ENCODE results near the gene LSM12. TPM values are rescaled to one million over a fixed set of nuclear protein-coding genes. Genes with fewer than 3 reads are reported as not detected.

Gene LSM12
- total and polyA plus RNA-seq, 2 of the 8 experiments (the other 6 are each of a cell fraction or from before 2014, with no cell fraction given), result 69.8 to 142 TPM

DNA sequence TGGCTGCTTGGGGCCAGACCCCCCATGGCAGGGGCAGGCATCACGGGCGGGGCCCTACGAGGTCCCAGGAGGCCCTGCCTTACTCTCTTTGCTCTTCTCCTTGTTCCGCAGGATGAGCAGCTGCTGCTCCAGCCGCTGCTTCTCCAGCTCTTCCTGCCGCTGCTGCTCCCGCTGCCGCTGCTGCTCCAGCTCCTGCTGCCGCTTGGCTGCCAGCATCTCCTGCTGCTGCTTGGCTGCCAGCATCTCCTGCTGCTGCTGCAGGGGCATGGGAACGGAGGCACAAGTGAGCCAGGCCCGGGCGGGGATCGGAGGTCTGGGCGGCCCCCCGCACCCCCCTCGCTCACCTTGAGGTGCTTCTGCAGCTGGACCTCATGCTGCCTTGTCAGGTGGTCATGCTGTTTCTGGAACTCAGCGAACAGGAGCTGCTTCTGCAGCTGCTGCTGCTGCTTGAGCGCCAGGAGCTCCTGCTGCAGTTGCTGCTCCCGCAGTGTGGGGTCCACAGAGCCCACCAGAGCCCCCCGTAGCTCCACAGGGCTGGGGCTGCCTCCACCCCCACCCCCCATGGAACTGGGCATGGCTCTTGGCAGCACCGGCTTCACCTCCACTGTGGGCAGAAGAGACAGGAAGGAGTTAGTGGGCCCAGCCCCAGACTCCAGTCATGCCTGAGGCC lies 26.9 kb upstream of the LSM12 start (continued):
- TF ChIP-seq CHD7 (IDR thresholded peaks at IDR 0.05; ENCODE audit: insufficient replicate concordance, low read length) (no peak), PHF8 (conservative IDR thresholded peaks at IDR 0.05; ENCODE audit: low read depth, low read length) (no peak), CBX5 (IDR thresholded peaks at IDR 0.05; ENCODE audit: low read depth, low read length) (no peak), NRF1 (IDR thresholded peaks at IDR 0.05; ENCODE audit: low read depth, low read length) (no peak), POLR2A (IDR thresholded peaks at IDR 0.05; ENCODE audit: control extremely low read depth in 1 of 2, low read depth in 2 of 2, low read length in 2 of 2) (no peak), POLR2AphosphoS5 (IDR thresholded peaks at IDR 0.05; ENCODE audit: low read depth, low read length) (no peak), CBX8 (IDR thresholded peaks at IDR 0.05; ENCODE audit: borderline replicate concordance, low read depth, low read length) (no peak), EP300 (IDR thresholded peaks at IDR 0.05; ENCODE audit: borderline replicate concordance in 1 of 2, low read depth in 2 of 2, low read length in 2 of 2) (no peak)
- TF ChIP-seq, protein P1, sequence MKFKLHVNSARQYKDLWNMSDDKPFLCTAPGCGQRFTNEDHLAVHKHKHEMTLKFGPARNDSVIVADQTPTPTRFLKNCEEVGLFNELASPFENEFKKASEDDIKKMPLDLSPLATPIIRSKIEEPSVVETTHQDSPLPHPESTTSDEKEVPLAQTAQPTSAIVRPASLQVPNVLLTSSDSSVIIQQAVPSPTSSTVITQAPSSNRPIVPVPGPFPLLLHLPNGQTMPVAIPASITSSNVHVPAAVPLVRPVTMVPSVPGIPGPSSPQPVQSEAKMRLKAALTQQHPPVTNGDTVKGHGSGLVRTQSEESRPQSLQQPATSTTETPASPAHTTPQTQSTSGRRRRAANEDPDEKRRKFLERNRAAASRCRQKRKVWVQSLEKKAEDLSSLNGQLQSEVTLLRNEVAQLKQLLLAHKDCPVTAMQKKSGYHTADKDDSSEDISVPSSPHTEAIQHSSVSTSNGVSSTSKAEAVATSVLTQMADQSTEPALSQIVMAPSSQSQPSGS (IDR thresholded peaks at IDR 0.05; ENCODE audit: low read length), result no peak

Data from H1 (cell line).